ENCODE data around the gene GNAL.

GNAL gene

DNA sequence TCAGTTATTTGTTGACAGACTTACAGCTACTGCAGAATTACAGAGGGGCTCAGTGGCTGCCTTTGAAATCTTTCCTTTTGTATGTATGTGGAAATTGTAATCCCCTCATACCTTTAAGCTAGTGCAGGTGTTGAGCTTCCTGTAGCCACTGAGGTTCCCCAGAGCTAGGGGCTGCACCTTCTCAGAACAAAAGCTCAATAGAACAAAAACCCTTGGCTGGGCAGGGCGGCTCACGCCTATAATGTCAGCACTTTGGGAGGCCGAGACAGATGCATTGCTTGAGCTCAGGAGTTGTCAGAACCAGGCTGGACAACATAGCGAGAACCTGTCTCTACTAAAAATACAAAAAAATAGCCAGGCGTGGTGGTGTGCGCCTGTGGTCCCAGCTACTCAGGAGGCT lies 120.8 kb downstream of the GNAL start:
- DNase-seq (ENCODE audit: low read depth): no peak

DNA sequence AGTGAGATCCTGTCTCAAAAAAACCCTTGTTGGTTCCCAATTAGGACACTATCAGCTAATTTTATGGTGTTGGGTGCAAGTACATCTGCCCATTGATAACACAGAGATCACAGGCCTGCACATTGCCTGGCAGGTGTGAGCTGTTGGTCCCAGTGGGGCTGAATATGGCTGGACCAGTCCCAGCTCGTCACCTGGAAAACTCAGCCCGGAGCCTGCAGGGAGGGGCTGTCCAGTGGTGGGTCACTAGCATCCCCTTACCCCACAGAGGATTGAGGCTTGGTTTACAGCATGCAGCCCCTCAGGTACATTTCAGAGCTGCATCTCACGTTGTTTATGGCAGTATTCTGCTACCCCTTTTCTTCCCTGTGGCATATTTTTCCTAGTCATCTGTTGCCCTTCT lies 121.3 kb downstream of the GNAL start:
- no peak for DNase-seq (ENCODE audit: low read depth)

DNA sequence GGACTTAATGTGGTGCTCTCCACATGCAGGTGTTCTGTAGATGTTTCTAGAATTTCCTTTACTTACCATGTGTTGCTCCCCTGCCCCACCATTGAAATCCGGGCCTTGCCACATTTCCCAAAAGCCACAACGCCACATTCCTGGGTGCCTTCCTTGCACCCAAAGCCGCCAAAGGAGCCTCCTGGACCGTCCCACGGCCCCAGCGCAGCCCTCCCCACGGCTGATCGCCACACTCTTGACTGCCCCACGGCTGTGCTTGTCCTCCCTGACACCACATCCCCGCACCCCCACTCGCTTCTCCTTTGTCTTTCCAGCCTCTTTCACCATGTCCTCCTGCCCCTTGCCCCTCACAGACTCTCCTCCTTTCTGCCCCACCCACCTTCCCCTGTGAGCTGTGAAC lies 121.9 kb downstream of the GNAL start:
- DNase-seq (ENCODE audit: low read depth): no peak

DNA sequence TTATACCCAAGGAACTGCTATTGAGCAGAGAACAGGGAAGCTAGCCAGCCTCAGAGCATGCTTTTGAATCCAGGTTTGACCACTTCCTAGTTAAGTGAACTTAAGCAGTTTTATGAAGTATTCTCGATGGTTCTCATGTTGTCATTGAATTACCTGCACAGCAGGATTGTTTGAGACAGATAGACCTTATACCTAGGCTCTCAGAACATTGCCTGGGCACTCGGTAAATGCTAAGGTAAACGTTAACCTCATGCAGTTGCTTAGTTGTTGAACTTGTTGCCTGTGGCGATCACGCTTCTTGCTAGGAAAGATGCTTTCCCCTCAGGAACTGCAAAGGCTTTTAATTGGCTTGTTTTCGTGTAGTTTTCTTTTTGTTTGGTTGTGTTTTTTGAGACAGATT lies 128.2 kb downstream of the GNAL start:
- no peak for DNase-seq (ENCODE audit: low read depth)

DNA sequence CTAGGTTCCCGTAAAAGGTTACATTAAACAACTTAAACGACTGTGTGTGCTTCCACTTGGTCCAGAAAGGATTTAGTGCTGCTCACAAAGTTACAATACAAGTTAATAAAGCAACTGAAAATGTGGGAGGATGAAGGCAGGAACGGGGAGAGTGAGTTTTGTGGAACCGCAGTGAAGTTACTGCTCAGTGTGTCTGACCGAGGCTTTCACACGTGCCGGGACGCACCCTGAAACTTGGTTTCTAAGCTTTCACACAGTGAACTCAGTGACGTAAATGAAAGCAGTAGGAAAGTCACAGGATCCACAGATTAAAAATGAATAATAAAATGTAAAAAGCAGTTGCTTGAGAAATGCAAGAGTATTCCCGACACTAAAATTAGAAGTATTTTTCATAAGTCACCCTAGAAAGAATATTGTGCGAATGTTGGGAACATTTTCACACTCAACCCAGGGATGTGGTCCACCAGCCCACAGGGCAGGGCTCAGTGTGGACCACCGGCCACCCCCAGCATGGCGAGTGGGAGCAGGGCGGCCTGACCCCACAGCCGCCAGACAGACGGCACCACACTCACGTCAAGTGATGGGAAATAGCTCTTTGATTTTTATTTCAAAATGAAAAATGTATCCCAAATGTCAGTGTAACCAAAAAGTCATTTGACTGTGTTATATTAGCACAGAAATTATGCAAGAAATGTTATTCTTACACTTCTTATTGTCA lies 129.6 kb downstream of the GNAL start:
- no peak for DNase-seq (ENCODE audit: low read depth)

DNA sequence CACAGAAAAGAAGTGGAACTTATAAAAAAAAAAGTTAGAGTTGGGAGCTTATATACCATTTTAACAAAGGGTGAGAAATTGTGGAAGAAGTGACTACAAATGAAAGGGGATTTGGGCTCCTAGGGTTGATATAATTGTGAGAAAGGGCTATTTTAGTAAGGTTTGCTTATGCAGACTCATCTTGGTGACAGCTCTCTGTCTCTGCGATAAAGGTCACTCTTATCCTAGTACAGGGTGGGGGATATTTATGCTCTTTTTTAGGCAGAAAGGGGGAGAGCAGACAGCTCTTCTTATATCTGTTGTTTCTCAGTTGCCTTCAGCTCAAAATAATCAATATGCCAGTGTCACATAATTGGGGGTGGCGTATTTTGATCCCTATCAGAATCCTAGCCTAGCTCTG lies 130.9 kb downstream of the GNAL start:
- no peak for DNase-seq (ENCODE audit: low read depth)

DNA sequence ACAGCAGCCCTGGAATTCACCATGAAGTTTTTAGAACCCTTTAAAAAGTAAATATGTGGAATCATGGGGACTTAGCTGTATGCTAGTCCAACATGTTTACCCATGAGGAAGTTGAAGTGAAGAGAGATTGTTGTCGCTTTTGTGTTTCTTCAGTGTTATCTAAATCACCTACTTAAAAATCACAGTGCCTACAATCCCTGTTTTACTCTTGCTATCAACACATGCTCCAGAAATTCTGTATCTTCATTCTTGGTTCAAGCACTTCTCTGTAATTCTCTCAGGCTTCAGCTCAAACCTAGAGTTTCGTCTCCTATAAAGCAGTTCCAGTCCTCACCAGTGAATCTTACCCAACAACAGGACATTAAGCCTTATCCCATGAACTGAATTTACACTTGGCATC lies 131.6 kb downstream of the GNAL start:
- no peak for DNase-seq (ENCODE audit: low read depth)

DNA sequence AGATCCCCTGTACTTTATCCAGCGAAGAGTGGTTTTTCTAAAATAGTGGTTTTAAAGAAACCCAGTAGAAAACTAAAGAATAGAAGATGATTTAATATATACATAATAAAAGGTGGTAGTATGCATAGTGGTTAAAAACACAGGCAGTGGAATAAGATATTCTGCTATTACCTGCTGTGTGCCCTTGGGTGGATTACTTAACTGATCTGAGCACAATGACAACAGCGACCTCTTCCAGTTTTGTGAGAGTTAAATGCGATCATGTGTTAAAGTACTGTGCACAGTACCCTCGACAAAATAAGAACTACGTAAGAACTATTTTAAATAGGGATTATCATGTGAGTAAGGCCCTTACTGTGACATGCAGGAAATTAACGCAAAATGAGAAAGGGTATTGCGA lies 132.1 kb downstream of the GNAL start:
- DNase-seq (ENCODE audit: low read depth): no peak

DNA sequence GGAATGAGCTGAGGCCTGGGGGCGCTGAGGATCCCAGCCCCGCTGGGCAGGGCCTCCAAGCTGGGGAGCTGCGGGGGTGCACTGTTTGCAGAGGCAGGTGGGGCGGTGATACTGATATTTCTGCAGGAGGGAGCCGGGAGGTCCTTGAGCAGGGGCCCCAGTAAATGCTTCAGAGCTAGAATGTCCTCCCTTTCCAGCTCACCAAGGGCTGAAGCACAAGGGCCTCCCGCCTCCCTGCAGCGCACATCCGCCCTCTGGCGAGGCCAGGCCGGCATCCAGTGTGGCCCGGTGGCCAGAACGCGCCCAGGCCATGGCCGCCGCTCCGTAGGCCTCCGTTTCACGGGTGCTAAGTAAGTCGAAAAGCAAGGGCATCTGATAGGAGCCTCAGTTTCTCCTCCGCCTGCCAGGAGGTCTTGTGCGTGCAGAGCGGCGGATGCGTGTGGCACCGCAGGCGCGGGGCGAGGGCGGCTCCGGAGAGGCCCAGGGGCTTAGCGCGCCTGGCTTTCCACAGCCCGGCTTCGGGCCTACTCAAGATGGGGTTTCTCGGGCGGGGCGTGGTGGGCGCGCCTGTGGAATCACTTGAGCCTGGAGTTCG lies 132.7 kb downstream of the GNAL start:
- DNase-seq (ENCODE audit: low read depth): no peak

DNA sequence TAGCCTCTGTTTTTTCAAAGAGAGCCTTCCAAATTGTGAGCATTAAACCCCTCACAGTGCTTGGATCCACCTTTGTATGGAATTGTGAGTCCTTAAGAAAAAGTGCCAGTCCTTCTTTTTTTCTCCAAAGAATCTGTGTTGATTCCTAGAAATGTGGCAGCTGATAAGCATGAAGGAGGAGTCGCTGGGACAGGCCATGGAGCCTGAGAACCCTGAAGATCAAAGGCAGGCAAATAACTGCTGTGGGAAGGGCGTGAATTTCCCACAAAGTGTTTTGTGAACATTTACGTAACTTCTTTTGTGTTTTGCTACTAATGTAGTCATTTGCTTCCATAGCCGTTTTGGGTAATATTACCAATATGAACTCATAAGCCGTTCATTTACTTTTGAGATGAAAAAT lies 134.5 kb downstream of the GNAL start:
- DNase-seq (ENCODE audit: low read depth): no peak

DNA sequence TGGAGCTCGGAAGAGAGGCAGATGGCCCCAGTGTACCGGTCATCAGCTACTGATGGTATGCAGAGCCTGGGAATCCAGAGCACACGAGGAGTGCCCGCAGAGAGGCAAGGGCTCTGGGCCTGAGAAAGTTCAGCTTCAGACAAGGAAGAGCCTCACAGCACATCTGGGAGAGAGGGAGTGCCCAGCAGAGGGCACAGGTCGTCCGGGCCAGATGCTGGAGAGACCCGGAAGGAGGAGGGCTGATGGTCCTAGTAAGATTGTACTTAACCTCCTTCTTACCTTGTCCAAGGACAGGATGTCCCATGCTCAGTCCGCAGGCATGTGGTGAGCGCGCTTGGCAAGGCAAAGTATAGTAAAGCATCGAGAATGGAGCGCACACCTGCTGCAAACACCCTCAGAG lies 137.8 kb downstream of the GNAL start:
- DNase-seq (ENCODE audit: low read depth): no peak

DNA sequence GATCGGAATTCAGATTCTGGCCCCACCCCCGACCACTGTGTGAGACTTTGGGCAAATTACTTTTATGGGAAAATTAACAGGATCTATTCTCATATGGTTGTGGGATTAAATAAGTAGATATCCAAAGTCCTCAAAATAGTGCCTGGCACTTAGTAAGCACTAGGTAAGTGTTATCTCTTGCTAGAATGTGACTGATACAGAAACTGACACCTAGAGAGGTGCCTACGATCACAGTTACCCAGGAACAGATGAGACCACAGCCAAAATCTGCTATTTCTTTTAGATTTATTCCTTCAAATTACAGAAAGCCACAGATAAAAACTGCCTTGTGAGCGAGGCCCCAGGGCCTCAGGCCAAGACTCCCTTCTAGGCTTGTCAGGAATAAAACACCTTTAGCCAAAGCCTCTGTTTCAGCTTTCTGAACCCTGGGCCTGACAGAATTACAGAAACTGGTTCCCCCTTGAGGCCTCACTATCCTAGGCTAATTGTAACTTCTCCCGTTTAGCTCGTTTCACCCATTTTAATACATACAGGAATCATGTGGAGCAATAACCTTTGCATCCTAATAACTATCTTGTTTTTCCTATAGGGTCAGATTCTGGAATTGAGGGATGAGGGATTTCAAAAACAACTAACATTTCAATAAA lies 139.8 kb downstream of the GNAL start:
- DNase-seq (ENCODE audit: low read depth): no peak

DNA sequence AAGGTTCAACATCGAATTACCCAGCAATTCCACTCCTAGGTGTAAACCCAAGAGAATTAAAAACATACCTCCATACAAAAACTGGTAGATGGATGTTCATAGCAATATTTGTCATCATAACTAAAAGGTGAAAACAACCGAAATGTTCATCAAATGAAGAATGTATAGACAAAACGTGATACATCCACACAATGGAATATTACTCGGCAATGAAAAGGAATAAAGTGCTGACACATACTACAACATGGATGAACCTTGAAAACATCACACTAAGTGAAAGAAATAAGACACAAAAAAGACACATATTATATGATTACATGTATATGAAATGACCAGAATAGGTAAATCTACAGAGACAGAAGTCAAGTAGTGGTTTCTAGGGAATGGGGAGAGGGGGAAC lies 141.5 kb downstream of the GNAL start:
- DNase-seq (ENCODE audit: low read depth): no peak

DNA sequence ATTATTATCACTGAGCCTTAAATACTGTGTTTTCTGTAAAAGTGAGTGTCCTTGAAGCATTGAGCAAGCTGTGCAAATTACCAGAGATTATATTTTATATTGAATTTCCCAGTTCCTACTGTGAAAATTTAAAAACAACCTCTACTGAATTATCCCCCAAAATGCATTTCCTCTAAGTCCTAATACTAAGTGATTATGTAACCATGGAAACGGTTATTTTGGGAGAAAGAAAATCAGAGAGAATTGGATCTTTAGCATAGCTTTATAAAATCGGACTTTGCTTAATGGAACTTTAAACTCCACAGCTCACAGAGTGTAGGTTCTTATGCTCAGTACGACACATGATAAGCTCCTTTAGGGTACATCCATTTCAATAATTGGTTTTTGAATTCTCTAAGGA lies 142.9 kb downstream of the GNAL start:
- no peak for DNase-seq (ENCODE audit: low read depth)

DNA sequence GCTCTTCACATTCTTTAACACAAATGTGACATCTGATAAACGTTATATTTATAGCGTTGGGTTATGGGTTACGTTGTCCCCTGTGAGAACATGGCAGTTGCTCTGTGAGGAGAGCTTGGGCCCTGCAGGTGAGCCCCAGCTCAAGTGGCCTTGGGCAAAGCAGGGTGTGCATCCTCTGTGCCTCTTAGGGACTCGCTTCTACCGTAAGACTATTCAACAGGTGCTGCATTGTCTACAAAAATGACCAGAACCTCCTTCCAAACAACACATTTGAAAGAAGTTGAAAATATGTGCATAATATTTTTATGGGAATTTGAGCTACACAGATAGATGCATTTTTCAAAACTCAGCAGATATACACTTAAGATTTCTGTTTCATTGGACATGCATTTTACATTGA lies 145.7 kb downstream of the GNAL start:
- DNase-seq (ENCODE audit: low read depth): no peak

DNA sequence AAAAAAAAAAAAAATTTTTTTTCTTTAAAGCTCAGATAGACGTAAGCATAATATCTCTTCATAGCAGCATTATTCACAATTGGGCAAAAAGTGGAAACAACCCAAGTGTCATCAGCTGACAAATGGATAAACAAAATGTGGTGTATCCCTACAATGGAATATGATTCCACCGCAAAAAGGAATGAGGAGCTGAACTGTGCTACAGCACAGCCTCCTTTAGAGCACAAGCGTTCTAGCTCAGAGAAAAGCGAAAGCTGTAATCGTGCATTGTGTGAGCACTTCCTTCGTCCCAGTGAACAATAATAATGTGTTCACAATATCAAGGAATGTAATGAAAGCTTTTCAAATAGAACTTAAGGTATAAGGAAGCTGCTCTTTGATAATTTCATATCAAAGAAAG lies 150.5 kb downstream of the GNAL start:
- no peak for DNase-seq (ENCODE audit: low read depth)

DNA sequence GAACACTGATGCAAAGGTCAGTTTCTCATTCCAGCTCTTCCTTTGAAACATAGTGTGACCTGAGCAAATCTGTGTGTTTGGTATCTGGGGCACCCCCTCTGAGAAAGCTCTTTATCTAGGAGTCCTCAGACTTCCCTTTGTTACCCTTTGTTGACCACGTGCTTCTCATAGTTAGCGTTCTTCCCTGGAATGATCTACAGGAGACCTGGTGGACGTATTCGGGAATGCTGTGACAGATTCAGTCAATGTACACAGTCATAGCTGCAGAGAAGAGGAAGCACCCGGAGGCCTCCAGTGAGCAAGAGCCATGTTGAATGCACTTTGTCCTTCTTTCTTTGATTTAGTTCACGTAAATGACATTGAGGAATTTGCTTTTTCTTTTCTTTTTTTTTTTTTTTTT lies 151.4 kb downstream of the GNAL start:
- no peak for DNase-seq (ENCODE audit: low read depth)

DNA sequence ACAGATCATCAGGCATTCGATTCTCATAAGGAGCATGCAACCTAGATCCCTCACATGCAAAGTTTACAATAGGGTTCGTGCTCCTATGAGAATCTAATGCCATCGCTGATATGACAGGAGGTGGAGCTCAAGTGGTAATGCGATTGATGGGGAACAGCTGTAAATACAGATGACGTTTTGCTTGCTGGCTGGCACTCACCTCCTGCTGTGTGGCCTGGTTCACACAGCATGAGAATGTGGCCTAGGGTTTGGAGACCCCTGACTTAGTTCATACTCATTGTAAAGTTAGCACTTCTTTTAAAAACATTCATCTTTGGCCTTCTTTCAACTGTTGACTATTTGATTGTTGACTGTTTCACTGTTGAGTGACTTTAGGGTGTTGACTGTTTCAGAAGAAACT lies 153.5 kb downstream of the GNAL start:
- DNase-seq (ENCODE audit: low read depth): no peak

DNA sequence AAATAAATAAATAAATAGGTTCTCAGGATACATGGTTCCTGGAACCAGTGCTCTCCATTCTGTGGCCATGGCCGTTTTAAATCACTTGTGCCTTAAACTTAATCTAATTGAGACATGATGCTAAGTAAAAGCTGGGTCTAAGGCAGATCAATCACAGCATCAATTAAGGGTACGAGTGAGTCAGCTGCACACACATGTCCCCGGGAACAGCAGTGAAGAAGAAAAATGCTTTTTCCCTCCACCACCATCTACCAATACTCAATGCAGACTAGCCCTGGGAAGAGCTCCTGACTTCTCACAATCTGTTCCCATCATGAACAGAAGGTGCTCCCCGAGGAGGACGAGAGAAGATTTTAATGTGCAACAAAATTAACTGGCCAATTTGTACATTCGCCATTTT lies 155.4 kb downstream of the GNAL start:
- no peak for DNase-seq (ENCODE audit: low read depth)

DNA sequence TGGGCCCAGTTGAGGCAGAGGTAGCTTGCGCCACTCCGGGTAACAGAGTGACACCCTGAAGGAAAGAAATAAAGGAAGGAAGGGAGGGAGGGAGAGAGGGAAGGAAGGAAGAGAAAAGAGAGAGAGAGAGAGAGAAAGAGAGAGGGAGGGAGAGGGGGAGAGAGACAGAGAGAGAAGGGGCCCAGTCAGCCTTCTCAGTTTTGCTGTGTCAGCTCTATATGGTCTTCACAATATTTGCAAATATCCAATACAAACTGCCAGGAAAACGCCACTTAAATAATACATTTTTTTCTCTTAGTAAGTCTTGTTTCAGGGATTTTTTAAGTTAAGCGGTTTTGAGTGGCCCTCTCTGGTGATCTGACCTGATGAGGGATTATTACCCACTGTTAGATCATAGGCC lies 156.6 kb downstream of the GNAL start:
- no peak for DNase-seq (ENCODE audit: low read depth)

DNA sequence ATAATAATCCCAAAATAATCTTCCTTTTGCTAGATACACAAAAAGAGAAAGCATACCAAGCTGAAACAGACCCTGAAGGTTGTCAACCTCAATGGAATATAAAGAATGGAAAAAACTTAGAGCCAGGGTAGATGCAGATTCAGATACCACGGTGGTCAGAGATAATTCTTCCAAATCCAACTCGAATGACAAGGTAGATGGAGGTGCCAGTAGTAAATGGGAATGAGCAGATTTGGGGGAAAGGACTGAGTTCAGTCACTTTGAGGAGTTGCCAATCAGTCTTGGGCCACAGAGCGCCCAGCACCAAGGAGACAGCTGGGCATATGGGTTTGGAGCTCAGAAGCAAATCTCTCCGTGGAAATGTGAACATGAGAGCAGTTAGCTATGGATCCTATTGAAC lies 158.7 kb downstream of the GNAL start:
- no peak for DNase-seq (ENCODE audit: low read depth)

DNA sequence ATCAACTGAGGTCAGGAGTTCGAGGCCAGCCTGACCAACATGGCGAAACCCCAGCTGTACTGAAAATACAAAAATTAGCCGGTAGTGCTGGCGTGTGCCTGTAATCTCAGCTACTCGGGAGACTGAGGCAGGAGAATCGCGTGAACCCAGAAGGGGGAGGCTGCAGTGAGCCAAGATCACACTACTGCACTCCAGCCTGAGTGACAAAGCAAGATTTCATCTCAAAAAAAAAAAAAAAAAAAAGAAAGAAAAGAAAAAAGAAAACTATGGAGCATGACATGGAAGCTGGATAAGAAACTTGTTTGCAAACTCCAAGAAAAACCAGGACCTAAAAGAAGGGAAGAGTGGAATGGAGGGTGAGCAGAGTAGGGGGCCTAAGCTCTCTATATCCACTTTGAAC lies 160.2 kb downstream of the GNAL start:
- no peak for DNase-seq (ENCODE audit: low read depth)

DNA sequence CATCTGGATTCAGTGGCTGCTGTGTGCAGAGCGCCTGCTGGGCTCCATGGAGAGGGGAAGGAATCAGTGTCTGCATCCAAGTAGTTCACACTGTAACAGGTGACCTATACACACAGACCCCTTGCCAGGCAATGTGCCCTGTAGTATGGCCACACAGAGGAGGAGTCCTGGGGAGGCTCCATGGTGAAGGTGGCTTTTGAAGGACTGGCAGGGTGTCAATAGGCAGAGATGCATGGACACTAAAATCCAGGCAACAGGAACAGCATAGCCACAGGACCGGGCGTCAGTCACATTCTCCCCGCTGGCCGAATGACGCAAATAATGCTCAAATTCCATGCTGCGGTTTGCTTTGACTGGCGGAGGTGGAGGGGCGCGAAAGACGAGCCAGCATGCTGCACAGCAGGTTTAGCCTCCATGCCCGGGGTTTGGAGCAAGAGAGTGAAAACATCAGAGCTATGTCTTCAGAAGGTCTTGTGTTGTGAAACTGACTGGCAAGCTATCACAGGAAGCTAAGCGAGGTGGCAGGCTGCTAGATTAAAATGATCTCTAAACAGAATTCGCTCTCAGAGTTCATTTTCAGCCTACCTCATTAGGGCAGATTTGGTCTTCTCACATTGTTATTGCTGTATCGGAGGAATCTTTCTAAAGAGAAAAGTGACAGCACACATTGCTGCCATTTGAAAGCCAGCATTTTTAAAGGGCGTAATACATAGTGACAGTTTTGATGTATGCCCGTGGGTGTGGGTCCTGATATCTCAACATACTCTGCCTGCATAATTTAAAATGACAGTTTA lies 161.0 kb downstream of the GNAL start:
- DNase-seq (ENCODE audit: low read depth): peak; percentile 91

Measured in ELR (cell line).